NCI-H2227 (cell line): ENCODE data around the gene BPIFB2.

Source experiments
- DNase-seq: peaks from one replicate; lab custom pipeline; 2025; ENCODE audit not compliant: unreplicated experiment; lab: John Stamatoyannopoulos, UW

The BPIFB2 gene

DNA sequence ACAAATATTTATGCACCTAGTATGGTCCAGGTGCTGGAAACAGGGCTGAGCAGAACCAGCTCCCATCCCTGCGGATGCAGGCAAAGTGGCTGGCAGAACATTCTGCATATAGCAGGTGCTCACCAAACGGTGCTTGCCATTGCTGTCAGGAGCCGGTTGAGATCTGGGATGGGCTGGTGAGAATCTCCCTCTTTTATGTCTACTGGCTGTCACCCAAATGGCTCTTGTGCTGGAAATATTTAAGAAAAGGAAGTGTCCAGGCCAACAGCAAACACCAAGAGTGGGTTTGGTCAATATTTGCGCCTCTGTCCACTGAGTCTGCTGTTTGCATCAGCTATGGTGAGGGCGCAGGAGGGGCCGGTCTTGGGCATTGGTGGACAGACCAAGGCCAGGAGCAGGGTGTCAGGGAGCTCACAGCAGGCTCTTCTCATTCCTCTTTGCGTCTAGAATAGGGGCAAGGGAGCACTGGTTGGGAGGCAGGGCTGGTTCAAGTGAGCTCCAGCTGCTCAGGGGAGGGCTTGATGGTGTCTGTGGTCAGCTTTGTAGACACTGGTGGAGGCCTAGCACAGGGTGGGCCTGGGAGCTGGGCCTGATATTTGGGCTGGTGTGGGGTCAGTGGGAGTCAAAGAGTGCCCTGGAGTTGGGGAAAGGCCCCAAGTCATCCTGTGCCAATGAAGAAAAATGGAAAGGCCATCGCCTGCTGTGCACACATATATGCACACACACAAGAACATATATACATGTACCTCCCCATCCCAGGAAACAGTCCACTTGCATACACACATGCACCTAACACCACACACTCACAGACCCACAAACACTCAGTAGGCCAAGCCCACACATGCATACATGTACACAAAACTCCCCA lies 1.4 kb upstream of the BPIFB2 start:
- DNase-seq: no peak

- DNase-seq: no peak
These were observed 628 bp upstream of the BPIFB2 start for GRCh38 chr20:33006776-33007375.

DNA sequence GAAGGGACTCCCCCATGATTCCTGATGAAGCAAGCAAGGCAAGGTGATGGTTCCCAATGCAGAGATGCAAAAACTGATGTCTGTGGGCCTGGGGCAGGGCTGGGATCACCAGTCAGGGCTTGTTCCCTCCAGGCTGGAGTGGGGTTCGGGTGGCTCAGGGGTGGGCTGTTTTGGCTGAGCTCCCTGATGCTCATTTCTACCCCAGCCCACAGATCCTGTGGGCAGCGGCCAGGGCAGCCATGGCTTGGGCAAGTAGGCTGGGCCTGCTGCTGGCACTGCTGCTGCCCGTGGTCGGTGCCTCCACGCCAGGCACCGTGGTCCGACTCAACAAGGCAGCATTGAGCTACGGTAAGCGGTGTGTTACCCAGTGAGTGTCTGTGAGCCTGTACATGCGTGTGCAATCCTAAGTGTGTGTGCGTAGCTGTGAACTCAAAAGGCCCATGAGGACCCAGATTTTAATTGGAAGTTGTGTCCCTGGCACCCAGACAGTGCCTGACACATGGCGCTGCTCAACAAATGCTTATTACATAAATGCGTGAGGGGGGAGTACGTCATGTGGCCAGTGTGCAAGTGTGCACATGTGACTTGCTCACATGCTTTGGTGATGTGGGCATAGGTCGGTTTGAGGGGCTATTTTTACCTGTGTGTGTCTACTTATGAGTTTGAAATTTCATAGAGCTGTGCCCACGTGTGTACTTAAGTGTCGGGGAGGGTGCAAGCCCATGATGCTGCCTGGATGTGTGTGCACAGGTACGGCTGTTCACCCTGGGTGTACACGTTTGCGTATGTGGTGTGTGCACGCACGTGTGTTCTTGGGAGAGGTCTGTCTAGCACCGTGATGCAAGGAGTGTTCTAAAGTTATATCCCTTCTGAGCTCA lies 1.1 kb downstream of the BPIFB2 start:
- DNase-seq: no peak

- DNase-seq: no peak
These were observed 2.0 kb downstream of the BPIFB2 start for GRCh38 chr20:33009214-33010132.

DNA sequence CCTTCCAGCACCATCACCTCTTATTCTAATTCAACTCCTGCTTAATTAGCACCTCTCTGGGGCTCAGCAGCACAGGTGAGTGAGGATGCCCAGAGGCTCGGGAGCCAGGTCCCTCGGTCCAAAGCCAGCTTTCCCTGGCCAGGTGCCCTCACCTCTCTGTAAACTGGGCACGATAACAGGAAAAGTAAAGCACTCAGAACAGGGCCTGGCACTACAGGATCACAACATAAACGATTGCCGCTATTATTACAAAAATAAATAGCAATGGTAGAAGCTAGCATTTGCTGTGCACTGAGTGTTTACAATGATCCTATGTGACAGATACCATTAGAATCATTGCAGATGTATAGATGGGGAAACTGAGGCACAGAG lies 2.6 kb downstream of the BPIFB2 start:
- no peak for DNase-seq

DNA sequence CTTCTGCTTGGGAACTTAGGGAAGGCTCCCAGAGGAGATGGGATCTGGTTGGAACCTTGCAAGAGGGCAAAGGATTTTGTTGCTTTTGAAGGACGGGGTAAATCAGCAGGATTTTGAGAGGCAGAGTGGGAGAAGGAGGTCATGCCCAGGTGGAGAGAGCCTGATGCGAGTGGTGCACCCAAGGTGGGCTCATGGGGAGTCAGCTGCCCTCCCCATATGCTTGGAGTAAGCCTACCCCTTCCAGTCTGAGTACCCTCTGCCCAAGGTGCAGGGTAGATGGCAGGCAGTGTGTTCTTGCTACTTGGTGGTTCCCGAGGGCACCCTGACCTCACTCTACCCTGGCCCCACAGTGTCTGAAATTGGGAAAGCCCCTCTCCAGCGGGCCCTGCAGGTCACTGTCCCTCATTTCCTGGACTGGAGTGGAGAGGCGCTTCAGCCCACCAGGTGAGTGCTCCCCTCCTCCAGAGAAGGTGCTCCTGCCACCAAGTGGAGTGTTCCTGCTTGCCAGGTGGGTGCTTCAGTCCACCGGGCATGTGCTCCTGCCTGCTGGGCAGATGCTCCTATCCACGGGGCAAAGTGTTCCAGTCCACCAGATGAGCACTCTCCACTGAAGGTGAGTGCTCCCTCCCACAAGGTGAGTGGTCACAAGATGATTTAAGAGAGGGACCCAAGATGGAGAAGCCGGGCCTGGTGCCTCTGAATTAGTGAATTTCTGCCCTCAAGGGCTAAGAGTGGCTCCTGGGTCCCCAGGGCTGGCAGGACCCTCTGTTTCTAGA lies 3.4 kb downstream of the BPIFB2 start:
- DNase-seq: no peak

DNA sequence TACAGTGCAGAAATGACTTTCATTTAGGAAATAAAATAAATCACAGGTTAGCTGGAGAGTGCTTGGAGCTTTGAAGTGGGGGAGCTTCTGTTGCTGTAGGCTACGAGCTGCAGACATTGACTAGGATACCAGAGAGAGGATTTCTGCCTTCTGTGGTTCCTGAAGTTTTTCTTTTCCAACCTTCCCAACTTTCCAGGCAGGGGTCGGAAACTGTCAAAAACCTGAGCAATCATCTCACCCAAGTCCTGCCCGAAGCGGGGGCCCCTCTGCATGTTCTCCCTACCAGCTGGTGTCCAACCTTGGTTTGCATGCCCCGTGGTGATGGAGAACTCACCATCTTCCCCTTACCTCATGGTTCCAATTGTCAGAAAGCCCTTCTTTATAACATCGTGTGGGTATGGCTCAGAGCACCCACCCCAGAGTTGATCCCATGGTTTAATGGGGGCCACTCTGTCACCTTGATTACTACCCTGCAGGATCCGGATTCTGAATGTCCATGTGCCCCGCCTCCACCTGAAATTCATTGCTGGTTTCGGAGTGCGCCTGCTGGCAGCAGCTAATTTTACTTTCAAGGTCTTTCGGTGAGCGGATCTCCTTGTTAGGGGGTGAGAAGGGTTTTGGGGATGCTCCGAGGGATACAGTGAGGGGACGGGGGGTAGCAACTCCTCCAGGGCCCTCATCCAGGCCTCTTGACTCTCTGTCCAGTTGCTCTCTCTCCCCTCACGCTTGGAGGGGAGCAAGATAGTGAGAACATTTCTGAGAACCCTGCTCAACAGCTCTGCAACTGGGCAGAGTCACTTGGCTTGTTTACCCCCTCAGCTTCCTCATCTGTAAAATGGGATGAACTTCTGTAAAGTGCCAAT lies 5.1 kb downstream of the BPIFB2 start:
- DNase-seq: no peak

DNA sequence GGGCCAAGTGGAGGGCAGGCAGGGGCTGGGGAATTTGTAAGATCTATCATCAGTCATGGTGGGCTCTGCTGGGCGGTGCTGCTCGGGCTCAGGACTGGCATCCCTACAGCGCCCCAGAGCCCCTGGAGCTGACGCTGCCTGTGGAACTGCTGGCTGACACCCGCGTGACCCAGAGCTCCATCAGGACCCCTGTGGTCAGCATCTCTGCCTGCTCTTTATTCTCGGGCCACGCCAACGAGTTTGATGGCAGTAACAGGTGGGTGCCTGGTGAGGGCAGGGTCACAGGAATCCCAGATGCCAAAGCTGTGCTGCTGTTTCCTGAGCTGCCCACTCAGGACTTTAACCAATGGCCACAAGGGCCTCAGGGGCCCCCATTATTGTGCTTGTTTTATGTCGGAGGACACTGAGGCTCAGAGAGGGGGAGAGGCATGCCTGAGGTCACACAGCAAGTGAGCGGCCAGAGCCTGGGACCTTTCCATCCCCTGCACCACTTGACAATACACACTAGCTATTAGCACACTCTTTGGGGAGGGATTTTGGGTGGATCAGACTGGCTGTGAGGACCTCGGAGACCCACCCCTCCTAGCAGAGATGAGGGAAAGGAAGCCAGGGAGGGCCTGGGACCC lies 6.3 kb downstream of the BPIFB2 start:
- no peak for DNase-seq

DNA sequence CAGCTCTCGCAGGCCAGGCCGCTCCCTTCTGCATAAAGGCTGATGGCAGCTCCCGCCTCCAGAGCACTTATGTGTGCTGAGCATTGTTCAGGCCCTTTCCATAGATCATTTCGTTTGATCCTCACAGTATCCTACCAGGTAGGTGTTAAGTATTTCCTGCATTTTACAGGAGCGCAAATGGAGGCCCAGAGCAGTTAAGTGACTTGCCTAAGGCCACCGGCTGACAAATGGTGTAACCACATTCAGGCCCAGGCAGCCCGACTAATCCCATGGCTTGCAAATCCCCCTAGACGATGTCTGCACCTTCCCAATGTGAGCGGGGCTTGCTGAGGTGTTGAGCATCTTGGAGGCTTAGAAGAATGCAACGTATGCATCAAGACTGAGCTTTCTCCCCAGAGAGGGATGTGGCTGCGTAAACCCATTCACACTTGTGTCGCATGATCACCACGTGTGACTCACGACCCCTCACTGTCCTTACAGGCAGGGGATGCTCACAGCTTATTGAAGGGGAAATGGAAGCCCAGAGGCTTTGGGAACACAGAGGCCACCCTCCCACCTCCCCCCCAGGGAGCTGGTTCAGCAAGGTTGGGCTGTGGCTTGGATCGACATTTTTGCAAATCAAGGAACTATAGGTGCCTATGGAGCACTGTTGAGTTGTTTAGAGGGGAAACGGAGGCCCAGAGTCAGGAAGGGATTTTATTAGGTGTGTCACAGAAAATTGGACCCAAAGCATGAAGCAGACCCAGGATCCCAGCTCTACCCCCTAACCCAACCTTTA lies 7.0 kb downstream of the BPIFB2 start:
- DNase-seq: no peak

DNA sequence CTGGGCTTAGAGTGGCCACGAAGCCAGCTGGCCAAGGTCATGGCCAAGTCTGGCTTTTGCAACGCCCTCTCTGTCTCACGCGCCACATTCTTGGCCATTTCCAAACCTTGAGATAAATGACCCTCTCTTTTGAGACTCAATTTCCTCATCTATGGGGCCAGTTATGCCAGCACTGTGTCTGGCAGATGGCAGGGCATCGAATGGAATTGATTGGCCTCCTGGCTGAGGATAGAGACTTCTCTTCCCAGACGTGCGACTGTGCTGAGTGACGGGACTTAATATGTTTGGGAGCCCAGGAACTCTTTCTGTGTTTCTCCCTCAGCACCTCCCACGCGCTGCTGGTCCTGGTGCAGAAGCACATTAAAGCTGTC lies 7.6 kb downstream of the BPIFB2 start:
- DNase-seq: no peak

DNA sequence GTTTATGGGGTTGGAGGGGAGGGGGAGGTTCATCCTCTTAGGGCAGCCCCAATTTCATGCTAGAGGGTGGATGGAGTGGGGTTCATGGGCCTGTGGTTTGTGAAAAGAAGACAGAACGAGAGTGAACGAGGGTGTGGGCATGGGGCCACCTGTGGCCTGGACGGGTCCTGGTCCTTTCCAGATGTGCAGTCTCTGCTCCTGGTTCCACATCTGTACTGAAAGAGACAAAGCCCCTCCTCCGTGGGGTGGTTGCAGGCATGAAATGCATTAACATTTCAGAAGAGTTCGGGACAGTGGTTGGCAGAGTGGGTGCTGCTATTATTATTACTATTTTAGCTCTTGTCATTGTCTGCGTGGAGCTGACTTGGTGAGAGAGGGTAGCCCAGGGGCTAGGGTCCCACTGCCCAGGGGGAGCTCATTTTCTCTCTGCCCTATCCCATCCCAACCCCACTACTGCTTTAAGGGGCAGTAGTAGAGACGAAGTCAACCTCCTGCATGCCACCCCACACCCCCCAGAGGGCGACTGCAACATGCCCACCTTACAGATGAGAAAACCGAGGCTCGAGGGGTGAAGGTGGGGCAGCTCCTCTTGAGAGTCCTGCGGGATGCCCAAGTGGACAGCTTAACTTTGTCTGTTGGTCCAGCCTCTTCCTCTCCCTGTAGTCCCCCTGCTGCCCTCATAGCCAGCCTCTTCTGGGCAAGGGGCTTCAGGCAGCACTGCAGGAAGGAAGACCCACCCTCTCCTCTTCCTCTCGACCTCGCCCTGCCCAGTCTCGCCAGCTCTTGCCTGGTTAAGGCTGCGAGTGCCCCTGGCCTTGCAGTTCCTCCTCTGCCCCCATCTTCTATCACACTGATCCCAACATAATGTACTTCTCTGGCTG lies 8.4 kb downstream of the BPIFB2 start:
- DNase-seq: no peak

DNA sequence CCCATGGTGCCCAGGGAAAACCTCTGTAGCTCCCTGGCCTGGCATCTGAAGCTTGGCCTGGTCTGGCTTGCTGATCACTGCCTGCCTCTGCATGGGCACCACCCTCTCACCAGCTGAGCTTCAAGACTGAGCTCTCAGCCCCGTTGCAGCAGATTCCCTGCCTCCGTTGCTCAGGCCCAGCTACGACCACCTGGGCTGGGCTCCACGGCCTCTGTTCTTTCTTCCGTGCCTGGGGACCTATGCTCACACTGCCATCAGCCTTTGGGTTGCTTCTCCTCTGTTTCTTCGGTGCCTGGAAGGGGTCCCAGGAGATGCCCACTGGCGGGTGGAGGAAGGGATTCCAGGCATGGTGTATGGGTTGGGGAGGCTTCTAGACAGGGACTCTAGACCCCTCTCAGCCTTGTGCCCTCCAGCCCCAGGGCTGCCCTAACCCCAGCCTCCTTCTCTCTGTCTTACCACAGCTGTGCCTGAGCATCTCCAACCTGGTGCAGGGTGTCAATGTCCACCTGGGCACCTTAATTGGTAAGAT lies 9.1 kb downstream of the BPIFB2 start:
- DNase-seq: no peak

- DNase-seq: no peak
These were observed 10.0 kb downstream of the BPIFB2 start for GRCh38 chr20:33017542-33017941.

DNA sequence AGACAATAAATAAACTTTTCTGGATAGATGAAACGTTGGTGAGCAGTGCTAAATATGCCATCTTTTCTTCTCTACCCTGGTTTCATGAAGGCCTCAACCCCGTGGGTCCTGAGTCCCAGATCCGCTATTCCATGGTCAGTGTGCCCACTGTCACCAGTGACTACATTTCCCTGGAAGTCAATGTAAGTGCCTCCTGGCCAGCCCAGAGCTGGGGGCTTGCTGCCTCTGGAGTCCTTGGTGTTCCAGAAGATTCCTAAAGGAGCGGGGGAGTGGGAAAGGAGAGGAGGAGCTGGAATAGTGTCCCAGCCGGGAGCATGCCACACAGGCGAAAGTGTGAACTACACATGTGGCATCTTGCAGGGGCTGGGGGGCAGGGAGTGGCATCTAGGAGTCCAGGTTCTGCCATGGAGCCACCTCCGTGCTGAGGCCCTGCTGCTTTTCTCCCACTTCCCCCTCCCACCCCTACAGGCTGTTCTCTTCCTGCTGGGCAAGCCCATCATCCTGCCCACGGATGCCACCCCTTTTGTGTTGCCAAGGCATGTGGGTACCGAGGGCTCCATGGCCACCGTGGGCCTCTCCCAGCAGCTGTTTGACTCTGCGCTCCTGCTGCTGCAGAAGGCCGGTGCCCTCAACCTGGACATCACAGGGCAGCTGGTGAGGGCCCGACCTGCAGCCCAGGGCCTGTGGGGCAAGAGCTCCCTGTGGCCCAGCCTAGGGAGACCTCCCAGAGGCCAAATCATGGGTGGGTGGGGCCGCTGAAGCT lies 10.8 kb downstream of the BPIFB2 start:
- no peak for DNase-seq

DNA sequence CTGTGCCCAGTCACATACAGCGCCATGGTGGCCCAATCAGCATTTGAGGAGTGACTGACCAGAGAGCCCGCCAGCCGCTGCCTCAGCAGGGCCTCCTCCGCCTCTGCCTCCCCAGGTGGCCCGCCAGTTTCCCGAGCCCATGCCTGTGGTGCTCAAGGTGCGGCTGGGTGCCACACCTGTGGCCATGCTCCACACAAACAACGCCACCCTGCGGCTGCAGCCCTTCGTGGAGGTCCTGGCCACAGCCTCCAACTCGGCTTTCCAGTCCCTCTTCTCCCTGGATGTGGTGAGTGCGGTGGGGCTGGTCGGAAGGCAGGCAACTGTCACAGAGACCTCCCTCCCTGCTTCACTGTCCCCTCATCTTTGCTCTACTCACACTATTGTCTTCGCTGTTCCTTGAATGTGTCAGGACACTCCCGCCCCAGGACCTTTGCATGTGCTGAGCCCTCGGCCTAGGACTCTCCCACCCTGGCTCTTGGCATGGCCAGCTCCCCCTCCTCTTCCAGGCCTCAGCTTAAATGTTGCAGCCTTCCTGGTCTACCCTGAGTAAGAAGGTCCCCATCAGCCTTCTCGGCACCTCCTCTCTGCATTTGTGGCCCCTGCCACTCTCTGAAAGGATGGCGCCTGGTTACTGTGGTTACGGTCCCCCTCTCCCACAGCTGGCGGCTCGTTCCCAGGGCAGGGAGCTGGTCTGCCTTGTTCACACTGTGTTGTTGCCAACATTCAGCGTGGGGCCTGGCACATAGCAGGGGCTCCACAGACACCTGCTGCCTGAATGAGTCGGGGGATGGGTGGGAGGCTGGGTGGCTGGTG lies 12.2 kb downstream of the BPIFB2 start:
- DNase-seq: no peak
